PC-3 (cell line): ENCODE measurements around the gene MDP1. TPM values are rescaled to one million over a fixed set of nuclear protein-coding genes. Genes with fewer than 3 reads are reported as not detected.

ENCODE experiments used
- ATAC-seq: fragments of 200-7000 bp; cut with Tn5 transposase; 2 replicates; pipeline ENCODE4 v1.9.1; 2020; ENCODE audit warnings: mild to moderate bottlenecking, moderate library complexity
- BruUV-seq: library from RNA; stranded (reverse); fragments of 400-500 nt; replicated peaks from 2 replicates; lab custom pipeline; 2021; lab: Mats Ljungman, UMichigan
- CTCF ChIA-PET: fragments of 300-600 bp; sonication (Branson Sonifier 250); formaldehyde crosslinking; loops from one replicate; lab custom pipeline; 2022; ENCODE audit warnings: antibody characterized with exemption; lab: Charles Lee
- POLR2A ChIA-PET: fragments of 300-600 bp; sonication (Branson Sonifier 250); formaldehyde crosslinking; loops from one replicate; lab custom pipeline; 2022; ENCODE audit warnings: antibody characterized with exemption; ENCODE audit not compliant: unreplicated experiment; lab: Charles Lee
- DNase-seq: peaks from one replicate; pipeline ENCODE4 v3.0.0-alpha.2; 2015
- H2AFZ ChIP-seq: fragments of 300-600 bp; sonication (generic); 2 replicates; pipeline ENCODE4 v1.6.0; 2016; ENCODE audit warnings: antibody characterized with exemption, low read length
- H3F3A ChIP-seq: fragments of 300-600 bp; sonication (generic); one replicate; pipeline ENCODE4 v1.6.0; 2017; ENCODE audit warnings: antibody characterized with exemption, low read length, control low read depth, mild to moderate bottlenecking; ENCODE audit not compliant: unreplicated experiment
- H3K27ac ChIP-seq: fragments of 300-600 bp; sonication (generic); 2 replicates; pipeline ENCODE4 v1.5.1; 2016; ENCODE audit warnings: mild to moderate bottlenecking, low read length
- H3K27me3 ChIP-seq: fragments of 300-600 bp; sonication (generic); 2 replicates; pipeline ENCODE4 v1.6.1; 2016; ENCODE audit warnings: low read length, mixed read lengths
- H3K36me3 ChIP-seq: fragments of 300-600 bp; sonication (generic); 2 replicates; pipeline ENCODE4 v1.6.1; 2016; ENCODE audit warnings: low read depth, mixed run types, low read length, mixed read lengths
- H3K4me1 ChIP-seq: fragments of 300-600 bp; sonication (generic); 2 replicates; pipeline ENCODE4 v1.5.1; 2016; ENCODE audit warnings: low read length; ENCODE audit not compliant: insufficient read depth
- H3K4me2 ChIP-seq: fragments of 300-600 bp; sonication (generic); 2 replicates; pipeline ENCODE4 v1.6.0; 2016; ENCODE audit warnings: low read length
- H3K4me3 ChIP-seq: fragments of 300-600 bp; sonication (generic); 2 replicates; pipeline ENCODE4 v1.5.1; 2016; ENCODE audit warnings: mild to moderate bottlenecking, low read length, mixed read lengths
- H3K79me2 ChIP-seq: fragments of 300-600 bp; sonication (generic); 2 replicates; pipeline ENCODE4 v1.6.1; 2017; ENCODE audit warnings: low read length, mixed read lengths
- H3K9ac ChIP-seq: fragments of 300-600 bp; sonication (generic); 2 replicates; pipeline ENCODE4 v1.6.0; 2016; ENCODE audit warnings: mild to moderate bottlenecking, low read length
- H3K9me2 ChIP-seq: fragments of 300-600 bp; sonication (generic); replicated peaks from 2 replicates; pipeline ENCODE4 v1.6.1; 2016; ENCODE audit warnings: mixed run types, low read length, mixed read lengths
- H3K9me3 ChIP-seq: fragments of 300-600 bp; sonication (generic); 2 replicates; pipeline ENCODE4 v1.6.1; 2016; ENCODE audit warnings: low read length, mixed read lengths
- H4K20me1 ChIP-seq: fragments of 300-600 bp; sonication (generic); 2 replicates; pipeline ENCODE4 v1.6.1; 2016; ENCODE audit warnings: low read length, mixed read lengths
- CTCF ChIP-seq: fragments of 300-600 bp; sonication (generic); conservative IDR thresholded peaks from 2 replicates; pipeline ENCODE4 v1.5.1; 2017; ENCODE audit warnings: antibody characterized with exemption, low read depth, mild to moderate bottlenecking, low read length
- EZH2 ChIP-seq: fragments of 300-600 bp; sonication (generic); IDR thresholded peaks from one replicate; pipeline ENCODE4 v1.6.1; 2017; ENCODE audit warnings: antibody characterized with exemption, mild to moderate bottlenecking, low read length; ENCODE audit not compliant: unreplicated experiment
- EZH2phosphoT487 ChIP-seq: fragments of 300-600 bp; sonication (generic); IDR thresholded peaks from 2 replicates; pipeline ENCODE4 v1.6.1; 2018; ENCODE audit warnings: mild to moderate bottlenecking, antibody characterized with exemption, low read length, borderline replicate concordance
- intact Hi-C: fragments of 100-400 bp; cut with micrococcal nuclease; formaldehyde crosslinking; loops from 2 replicates; pipeline ENCODE4 v1.9.0; 2023
- total RNA-seq: library from RNA; depleted of rRNA; stranded (reverse); fragments of >200 nt; gene quantifications from 2 replicates; pipeline ENCODE4 v1.2.3, GENCODE V29; 2014

Gene MDP1
- total RNA-seq, 1 experiment from 2014 or later = 23.5 TPM

DNA sequence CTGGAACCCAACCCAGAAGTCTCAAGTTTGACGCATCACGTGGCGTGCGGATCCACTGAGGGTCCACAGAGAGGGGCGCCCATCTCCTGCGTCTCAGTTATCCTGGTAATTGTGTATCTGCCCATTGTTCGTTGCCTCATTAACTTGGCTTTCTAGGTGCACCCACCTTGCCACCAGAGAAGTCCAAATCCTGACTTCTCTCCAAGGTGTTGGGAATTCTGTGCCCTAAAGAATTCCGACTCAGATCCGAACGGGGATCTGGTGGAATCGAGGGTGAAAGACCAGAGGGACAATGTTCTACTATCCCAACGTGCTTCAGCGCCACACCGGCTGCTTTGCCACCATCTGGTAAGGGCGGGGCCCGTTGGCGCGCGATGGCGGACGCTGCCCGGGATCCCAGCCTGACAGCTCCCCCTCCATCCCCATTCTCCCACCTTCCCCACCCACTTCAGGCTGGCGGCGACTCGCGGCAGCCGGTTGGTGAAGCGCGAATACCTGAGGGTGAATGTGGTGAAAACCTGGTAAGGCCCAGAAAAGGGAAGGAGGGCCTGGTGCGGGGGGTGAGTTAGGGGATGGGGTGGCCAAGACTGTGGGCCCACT, 43.5 kb downstream of the MDP1 start:
- Histone ChIP-seq H3K36me3 (no peaks in the 10 kb centered on the region), H3F3A (no peaks in the 10 kb centered on the region), H3K4me1 (no peaks in the 10 kb centered on the region), H3K4me3 (no peak overlapping the region), H4K20me1 (no peaks in the 10 kb centered on the region), H3K9me2 (no peaks in the 10 kb centered on the region), H3K9me3 (no peaks in the 10 kb centered on the region), H3K27ac (no peak overlapping the region), H3K27me3 (no peaks in the 10 kb centered on the region), H2AFZ (no peak overlapping the region), H3K9ac (no peak overlapping the region), H3K79me2 (no peaks in the 10 kb centered on the region), H3K4me2 (no peak overlapping the region)
- ChIA-PET POLR2A (no interaction called here), CTCF (no interaction called here)
- ATAC-seq = no peak
- TF ChIP-seq CTCF (no peak), EZH2phosphoT487 (no peak), EZH2 (no peak)
- DNase-seq = no peak
- intact Hi-C loops = no loop called here
- BruUV-seq = no TSS peak

DNA sequence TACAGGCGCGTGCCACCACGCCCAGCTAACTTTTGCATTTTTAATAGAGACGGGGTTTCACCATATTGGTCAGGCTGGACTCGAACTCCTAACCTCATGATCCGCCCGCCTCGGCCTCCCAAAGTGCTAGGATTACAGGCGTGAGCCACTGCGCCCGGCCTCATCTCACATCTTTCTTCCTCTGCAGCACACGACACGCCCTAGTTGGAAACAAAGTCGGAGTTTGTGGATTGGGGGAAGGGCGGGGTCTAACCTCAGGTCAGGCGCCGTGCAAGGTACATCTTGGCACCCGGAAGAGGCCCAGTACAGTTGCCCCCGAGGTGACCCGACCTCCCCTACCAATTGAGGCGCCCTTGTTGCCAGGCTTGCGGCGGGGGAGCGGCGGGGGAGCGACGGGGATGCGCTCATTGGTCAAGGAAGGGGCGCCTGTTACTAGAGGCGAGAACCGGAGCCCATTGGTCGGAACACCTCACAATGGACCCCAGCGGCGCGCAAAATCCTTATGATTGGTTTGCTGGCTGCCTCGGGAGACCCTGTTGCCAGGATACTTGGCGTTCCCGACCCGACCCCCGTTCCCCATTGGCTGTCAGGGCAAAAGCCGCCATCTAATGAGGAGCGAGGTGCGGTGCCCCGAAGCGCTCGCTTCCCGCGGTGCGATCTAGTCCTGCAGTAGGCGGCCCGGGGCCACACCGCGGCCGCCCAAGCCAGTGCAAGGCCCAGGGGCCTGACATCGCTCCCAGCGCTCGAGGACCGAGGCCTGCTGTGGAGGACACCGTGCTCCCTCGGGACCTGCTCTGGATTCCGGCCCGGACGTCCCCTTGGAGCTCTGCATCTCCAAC, 44.2 kb downstream of the MDP1 start, which contains the start of gene REC8:
Gene REC8, plus strand, starts transcription at position 659 of the 839 bp plus-strand sequence. CDS start 473 bp downstream, outside the sequence.
- no peaks in the 10 kb centered on the region for H3K9me2 ChIP-seq
- no peak within 1 kb of the TSS for H3K4me2 ChIP-seq
- no peaks in the 10 kb centered on the region for H3K9me3 ChIP-seq
- H3K36me3 ChIP-seq = no peaks in the 10 kb centered on the region
- BruUV-seq = no TSS peak
- intact Hi-C loops = no loop called here
- no peaks in the 10 kb centered on the region for H3K4me1 ChIP-seq
- H3F3A ChIP-seq = no peaks in the 10 kb centered on the region
- H2AFZ ChIP-seq = no peak within 1 kb of the TSS
- ATAC-seq (no peak), DNase-seq (no peak)
- H3K27me3 ChIP-seq = no peaks in the 10 kb centered on the region
- H3K79me2 ChIP-seq = no peaks in the 10 kb centered on the region
- CTCF ChIA-PET = no interaction called here
- H3K4me3 ChIP-seq = no peak within 1 kb of the TSS
- POLR2A ChIA-PET = no interaction called here
- TF ChIP-seq EZH2 = no peak
- TF ChIP-seq EZH2phosphoT487 = no peak
- no peak for TF ChIP-seq CTCF
- no peaks in the 10 kb centered on the region for H4K20me1 ChIP-seq
- H3K9ac ChIP-seq = no peak within 1 kb of the TSS
- no peak within 1 kb of the TSS for H3K27ac ChIP-seq
